GM23338 (cell line): ENCODE measurements around the gene FAM120AOS. TPM values are rescaled to one million over a fixed set of nuclear protein-coding genes. Genes with fewer than 3 reads are reported as not detected.

Source experiments
- ATAC-seq: fragments of 200-7000 bp; cut with Tn5 transposase; 3 replicates; pipeline ENCODE4 v1.9.1; 2020
- DNase-seq: peaks from one replicate; pipeline ENCODE4 v3.0.0-alpha.2; 2015; ENCODE audit warnings: low spot score
- H2AFZ ChIP-seq: fragments of 200-600 bp; sonication (generic); 2 replicates; pipeline ENCODE4 v1.8.0; 2016; ENCODE audit warnings: antibody characterized with exemption, mild to moderate bottlenecking, moderate library complexity
- H3F3A ChIP-seq: fragments of 200-600 bp; sonication (generic); replicated peaks from 2 replicates; pipeline ENCODE4 v1.8.0; 2017; ENCODE audit warnings: antibody characterized with exemption, mixed run types, low read depth
- H3K27ac ChIP-seq: fragments of 200-600 bp; sonication (generic); 2 replicates; pipeline ENCODE4 v1.6.1; 2016; ENCODE audit warnings: low read depth
- H3K27me3 ChIP-seq: fragments of 200-600 bp; sonication (generic); 2 replicates; pipeline ENCODE4 v1.8.0; 2016; ENCODE audit warnings: mild to moderate bottlenecking, mixed run types, moderate library complexity; ENCODE audit not compliant: insufficient read depth
- H3K36me3 ChIP-seq: fragments of 200-600 bp; sonication (generic); 2 replicates; pipeline ENCODE4 v1.8.0; 2016; ENCODE audit warnings: mild to moderate bottlenecking; ENCODE audit not compliant: insufficient read depth
- H3K4me1 ChIP-seq: fragments of 200-600 bp; sonication (generic); 2 replicates; pipeline ENCODE4 v1.8.0; 2016; ENCODE audit warnings: mild to moderate bottlenecking, moderate library complexity; ENCODE audit not compliant: insufficient read depth
- H3K4me2 ChIP-seq: fragments of 200-600 bp; sonication (generic); 2 replicates; pipeline ENCODE4 v1.7.1; 2017; ENCODE audit warnings: mixed run types
- H3K4me3 ChIP-seq: fragments of 200-600 bp; sonication (generic); 2 replicates; pipeline ENCODE4 v1.6.1; 2016; ENCODE audit warnings: mixed run types
- H3K79me2 ChIP-seq: fragments of 200-600 bp; sonication (generic); replicated peaks from 2 replicates; pipeline ENCODE4 v1.8.0; 2017; ENCODE audit warnings: mild to moderate bottlenecking; ENCODE audit not compliant: insufficient read depth
- H3K9me2 ChIP-seq: fragments of 200-600 bp; sonication (generic); 2 replicates; pipeline ENCODE4 v1.8.0; 2017; ENCODE audit not compliant: insufficient read depth
- H4K20me1 ChIP-seq: fragments of 200-600 bp; sonication (generic); replicated peaks from 2 replicates; pipeline ENCODE4 v1.8.0; 2017; ENCODE audit warnings: mild to moderate bottlenecking; ENCODE audit not compliant: insufficient read depth
- H3K27ac Mint-ChIP-seq: 2 replicates; pipeline ENCODE4 v1.8.0; 2020; ENCODE audit warnings: inconsistent platforms, mild to moderate bottlenecking, moderate library complexity, mixed read lengths
- H3K27me3 Mint-ChIP-seq: 3 replicates; pipeline ENCODE4 v1.8.0; 2022; ENCODE audit warnings: low read depth, mild to moderate bottlenecking, moderate library complexity, mixed read lengths, inconsistent platforms; ENCODE audit not compliant: insufficient read depth, poor library complexity
- H3K36me3 Mint-ChIP-seq: 3 replicates; pipeline ENCODE4 v1.8.0; 2021; ENCODE audit warnings: low read depth, mild to moderate bottlenecking, inconsistent platforms, moderate library complexity, mixed read lengths
- H3K4me1 Mint-ChIP-seq: 3 replicates; pipeline ENCODE4 v1.8.0; 2020; ENCODE audit warnings: mild to moderate bottlenecking, inconsistent platforms, mixed read lengths
- H3K4me3 Mint-ChIP-seq: 3 replicates; pipeline ENCODE4 v1.8.0; 2021; ENCODE audit warnings: moderate library complexity, mild to moderate bottlenecking, inconsistent platforms, mixed read lengths
- H3K9me3 Mint-ChIP-seq: 3 replicates; pipeline ENCODE4 v1.8.0; 2020; ENCODE audit warnings: moderate library complexity, mild to moderate bottlenecking, inconsistent platforms, mixed read lengths
- CREB1 ChIP-seq: fragments of 250-450 bp; sonication (Bioruptor Pico); IDR thresholded peaks from 2 replicates; pipeline ENCODE4 v1.5.0; 2020; ENCODE audit warnings: low read depth, mild to moderate bottlenecking, moderate library complexity
- EZH2 ChIP-seq: fragments of 200-600 bp; sonication (generic); IDR thresholded peaks from one replicate; pipeline ENCODE4 v1.8.0; 2017; ENCODE audit warnings: antibody characterized with exemption, mild to moderate bottlenecking, low read depth; ENCODE audit not compliant: unreplicated experiment
- EZH2phosphoT487 ChIP-seq: fragments of 200-600 bp; sonication (generic); IDR thresholded peaks from one replicate; pipeline ENCODE4 v1.8.1; 2018; ENCODE audit warnings: antibody characterized with exemption; ENCODE audit not compliant: unreplicated experiment
- JUNB ChIP-seq: IDR thresholded peaks from one replicate; pipeline ENCODE4 v1.6.1; 2016; ENCODE audit warnings: antibody characterized with exemption; ENCODE audit not compliant: unreplicated experiment
- NANOG ChIP-seq: IDR thresholded peaks from 2 replicates; pipeline ENCODE4 v1.6.1; 2016; ENCODE audit warnings: antibody characterized with exemption, borderline replicate concordance
- POLR2AphosphoS5 ChIP-seq: IDR thresholded peaks from 2 replicates; pipeline ENCODE4 v1.6.1; 2016; ENCODE audit warnings: antibody characterized with exemption, low read depth
- STAT1 ChIP-seq: IDR thresholded peaks from one replicate; pipeline ENCODE4 v1.6.1; 2016; ENCODE audit warnings: antibody characterized with exemption; ENCODE audit not compliant: unreplicated experiment
- ZNF114 ChIP-seq: fragments of 250-450 bp; sonication (Bioruptor Pico); IDR thresholded peaks from 2 replicates; pipeline ENCODE4 v1.5.0; 2020; ENCODE audit warnings: mild to moderate bottlenecking, moderate library complexity
- ZNF331 ChIP-seq: fragments of 250-450 bp; sonication (Bioruptor Pico); IDR thresholded peaks from 2 replicates; pipeline ENCODE4 v1.5.0; 2020; ENCODE audit warnings: low read depth, mild to moderate bottlenecking, moderate library complexity
- polyA plus RNA-seq: library from polyadenylated mRNA; unstranded; fragments of >200 nt; fragmentation: Nextera tagmentation; extraction: Ambion mirVana; gene quantifications from 2 replicates; pipeline ENCODE4 v1.2.1, GENCODE V29; 2016
- total RNA-seq: library from RNA; depleted of rRNA; stranded (reverse); fragments of >200 nt; shearing (Covaris generic); gene quantifications from 2 replicates; pipeline ENCODE4 v1.2.3, GENCODE V29; 2014
- TF ChIP-seq, protein P1 (sequence below): fragments of 250-450 bp; sonication (Bioruptor Pico); IDR thresholded peaks from 2 replicates; pipeline ENCODE4 v1.5.0; 2020; ENCODE audit warnings: mild to moderate bottlenecking, moderate library complexity
- TF ChIP-seq, protein P2 (sequence below): IDR thresholded peaks from 2 replicates; pipeline ENCODE4 v1.6.1; 2016; ENCODE audit warnings: antibody characterized with exemption
- TF ChIP-seq, protein P3 (sequence below): IDR thresholded peaks from one replicate; pipeline ENCODE4 v1.6.1; 2018; ENCODE audit warnings: antibody characterized with exemption; ENCODE audit not compliant: unreplicated experiment
- TF ChIP-seq, protein P4 (sequence below), 2 experiments: fragments of 200-600 bp in 1 of 2; sonication (generic) in 1 of 2; conservative IDR thresholded peaks; 2 replicates each; pipeline versions ENCODE4 v1.5.1 to v1.6.1; 2016 to 2017; ENCODE audit warnings: antibody characterized with exemption in 2 of 2, low read depth in 2 of 2, mild to moderate bottlenecking in 2 of 2, moderate library complexity in 1 of 2

The FAM120AOS gene
- total and polyA plus RNA-seq, 2 experiments from 2014 or later = 31.5 to 40.4 TPM

DNA sequence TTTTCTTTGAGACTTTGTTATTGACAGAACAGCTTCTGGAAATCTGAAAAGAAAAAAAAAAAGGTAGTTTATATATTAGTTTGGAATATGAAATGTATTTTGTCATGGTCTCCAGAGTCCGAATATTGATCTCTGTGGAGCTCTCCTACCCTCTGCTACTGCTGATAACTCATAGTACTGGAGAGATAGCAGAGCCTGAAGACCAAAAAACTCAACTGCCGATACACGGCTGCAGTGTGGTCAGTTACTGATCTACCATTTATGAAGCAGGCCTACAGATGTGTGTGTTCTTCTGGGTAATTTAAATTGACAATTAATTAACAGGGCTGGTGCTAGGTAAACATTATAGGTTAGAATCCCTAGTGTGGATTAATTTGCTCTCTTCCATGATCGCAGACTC is 5.7 kb downstream of the FAM120AOS start:
- peaks cover 64% of the 10 kb centered on the region for H3K36me3 Mint-ChIP-seq
- peaks cover 9% of the 10 kb centered on the region for H3K27me3 Mint-ChIP-seq
- Histone ChIP-seq H2AFZ (no peak overlapping the region), H3K4me1 (peaks cover 7% of the 10 kb centered on the region), H3K27me3 (no peaks in the 10 kb centered on the region), H3K4me2 (no peak overlapping the region), H3F3A (peaks cover 12% of the 10 kb centered on the region), H4K20me1 (peaks cover 6% of the 10 kb centered on the region), H3K36me3 (peaks cover 17% of the 10 kb centered on the region), H3K4me3 (no peak overlapping the region), H3K27ac (no peak overlapping the region), H3K79me2 (peaks cover 28% of the 10 kb centered on the region), H3K9me2 (no peaks in the 10 kb centered on the region)
- no peak for ATAC-seq
- no peak for DNase-seq
- no peak overlapping the region for H3K4me3 Mint-ChIP-seq
- H3K9me3 Mint-ChIP-seq = no peaks in the 10 kb centered on the region
- no peak overlapping the region for H3K27ac Mint-ChIP-seq
- peaks cover 9% of the 10 kb centered on the region; the same call in 2 of the 3 replicates for H3K4me1 Mint-ChIP-seq
- TF ChIP-seq POLR2AphosphoS5 (no peak), CREB1 (CRISPR knock-in tag) (no peak), EZH2phosphoT487 (no peak), JUNB (no peak), STAT1 (no peak), ZNF331 (CRISPR knock-in tag) (no peak), EZH2 (no peak), NANOG (no peak), ZNF114 (CRISPR knock-in tag) (no peak)
- TF ChIP-seq, protein P1, sequence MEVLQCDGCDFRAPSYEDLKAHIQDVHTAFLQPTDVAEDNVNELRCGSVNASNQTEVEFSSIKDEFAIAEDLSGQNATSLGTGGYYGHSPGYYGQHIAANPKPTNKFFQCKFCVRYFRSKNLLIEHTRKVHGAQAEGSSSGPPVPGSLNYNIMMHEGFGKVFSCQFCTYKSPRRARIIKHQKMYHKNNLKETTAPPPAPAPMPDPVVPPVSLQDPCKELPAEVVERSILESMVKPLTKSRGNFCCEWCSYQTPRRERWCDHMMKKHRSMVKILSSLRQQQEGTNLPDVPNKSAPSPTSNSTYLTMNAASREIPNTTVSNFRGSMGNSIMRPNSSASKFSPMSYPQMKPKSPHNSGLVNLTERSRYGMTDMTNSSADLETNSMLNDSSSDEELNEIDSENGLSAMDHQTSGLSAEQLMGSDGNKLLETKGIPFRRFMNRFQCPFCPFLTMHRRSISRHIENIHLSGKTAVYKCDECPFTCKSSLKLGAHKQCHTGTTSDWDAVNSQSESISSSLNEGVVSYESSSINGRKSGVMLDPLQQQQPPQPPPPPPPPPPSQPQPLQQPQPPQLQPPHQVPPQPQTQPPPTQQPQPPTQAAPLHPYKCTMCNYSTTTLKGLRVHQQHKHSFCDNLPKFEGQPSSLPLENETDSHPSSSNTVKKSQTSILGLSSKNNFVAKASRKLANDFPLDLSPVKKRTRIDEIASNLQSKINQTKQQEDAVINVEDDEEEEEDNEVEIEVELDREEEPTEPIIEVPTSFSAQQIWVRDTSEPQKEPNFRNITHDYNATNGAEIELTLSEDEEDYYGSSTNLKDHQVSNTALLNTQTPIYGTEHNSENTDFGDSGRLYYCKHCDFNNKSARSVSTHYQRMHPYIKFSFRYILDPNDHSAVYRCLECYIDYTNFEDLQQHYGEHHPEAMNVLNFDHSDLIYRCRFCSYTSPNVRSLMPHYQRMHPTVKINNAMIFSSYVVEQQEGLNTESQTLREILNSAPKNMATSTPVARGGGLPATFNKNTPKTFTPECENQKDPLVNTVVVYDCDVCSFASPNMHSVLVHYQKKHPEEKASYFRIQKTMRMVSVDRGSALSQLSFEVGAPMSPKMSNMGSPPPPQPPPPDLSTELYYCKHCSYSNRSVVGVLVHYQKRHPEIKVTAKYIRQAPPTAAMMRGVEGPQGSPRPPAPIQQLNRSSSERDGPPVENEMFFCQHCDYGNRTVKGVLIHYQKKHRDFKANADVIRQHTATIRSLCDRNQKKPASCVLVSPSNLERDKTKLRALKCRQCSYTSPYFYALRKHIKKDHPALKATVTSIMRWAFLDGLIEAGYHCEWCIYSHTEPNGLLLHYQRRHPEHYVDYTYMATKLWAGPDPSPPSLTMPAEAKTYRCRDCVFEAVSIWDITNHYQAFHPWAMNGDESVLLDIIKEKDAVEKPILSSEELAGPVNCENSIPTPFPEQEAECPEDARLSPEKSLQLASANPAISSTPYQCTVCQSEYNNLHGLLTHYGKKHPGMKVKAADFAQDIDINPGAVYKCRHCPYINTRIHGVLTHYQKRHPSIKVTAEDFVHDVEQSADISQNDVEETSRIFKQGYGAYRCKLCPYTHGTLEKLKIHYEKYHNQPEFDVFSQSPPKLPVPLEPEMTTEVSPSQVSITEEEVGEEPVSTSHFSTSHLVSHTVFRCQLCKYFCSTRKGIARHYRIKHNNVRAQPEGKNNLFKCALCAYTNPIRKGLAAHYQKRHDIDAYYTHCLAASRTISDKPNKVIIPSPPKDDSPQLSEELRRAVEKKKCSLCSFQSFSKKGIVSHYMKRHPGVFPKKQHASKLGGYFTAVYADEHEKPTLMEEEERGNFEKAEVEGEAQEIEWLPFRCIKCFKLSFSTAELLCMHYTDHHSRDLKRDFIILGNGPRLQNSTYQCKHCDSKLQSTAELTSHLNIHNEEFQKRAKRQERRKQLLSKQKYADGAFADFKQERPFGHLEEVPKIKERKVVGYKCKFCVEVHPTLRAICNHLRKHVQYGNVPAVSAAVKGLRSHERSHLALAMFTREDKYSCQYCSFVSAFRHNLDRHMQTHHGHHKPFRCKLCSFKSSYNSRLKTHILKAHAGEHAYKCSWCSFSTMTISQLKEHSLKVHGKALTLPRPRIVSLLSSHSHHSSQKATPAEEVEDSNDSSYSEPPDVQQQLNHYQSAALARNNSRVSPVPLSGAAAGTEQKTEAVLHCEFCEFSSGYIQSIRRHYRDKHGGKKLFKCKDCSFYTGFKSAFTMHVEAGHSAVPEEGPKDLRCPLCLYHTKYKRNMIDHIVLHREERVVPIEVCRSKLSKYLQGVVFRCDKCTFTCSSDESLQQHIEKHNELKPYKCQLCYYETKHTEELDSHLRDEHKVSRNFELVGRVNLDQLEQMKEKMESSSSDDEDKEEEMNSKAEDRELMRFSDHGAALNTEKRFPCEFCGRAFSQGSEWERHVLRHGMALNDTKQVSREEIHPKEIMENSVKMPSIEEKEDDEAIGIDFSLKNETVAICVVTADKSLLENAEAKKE = no peak
- TF ChIP-seq, protein P2, sequence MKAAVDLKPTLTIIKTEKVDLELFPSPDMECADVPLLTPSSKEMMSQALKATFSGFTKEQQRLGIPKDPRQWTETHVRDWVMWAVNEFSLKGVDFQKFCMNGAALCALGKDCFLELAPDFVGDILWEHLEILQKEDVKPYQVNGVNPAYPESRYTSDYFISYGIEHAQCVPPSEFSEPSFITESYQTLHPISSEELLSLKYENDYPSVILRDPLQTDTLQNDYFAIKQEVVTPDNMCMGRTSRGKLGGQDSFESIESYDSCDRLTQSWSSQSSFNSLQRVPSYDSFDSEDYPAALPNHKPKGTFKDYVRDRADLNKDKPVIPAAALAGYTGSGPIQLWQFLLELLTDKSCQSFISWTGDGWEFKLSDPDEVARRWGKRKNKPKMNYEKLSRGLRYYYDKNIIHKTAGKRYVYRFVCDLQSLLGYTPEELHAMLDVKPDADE = no peak
- TF ChIP-seq, protein P3, sequence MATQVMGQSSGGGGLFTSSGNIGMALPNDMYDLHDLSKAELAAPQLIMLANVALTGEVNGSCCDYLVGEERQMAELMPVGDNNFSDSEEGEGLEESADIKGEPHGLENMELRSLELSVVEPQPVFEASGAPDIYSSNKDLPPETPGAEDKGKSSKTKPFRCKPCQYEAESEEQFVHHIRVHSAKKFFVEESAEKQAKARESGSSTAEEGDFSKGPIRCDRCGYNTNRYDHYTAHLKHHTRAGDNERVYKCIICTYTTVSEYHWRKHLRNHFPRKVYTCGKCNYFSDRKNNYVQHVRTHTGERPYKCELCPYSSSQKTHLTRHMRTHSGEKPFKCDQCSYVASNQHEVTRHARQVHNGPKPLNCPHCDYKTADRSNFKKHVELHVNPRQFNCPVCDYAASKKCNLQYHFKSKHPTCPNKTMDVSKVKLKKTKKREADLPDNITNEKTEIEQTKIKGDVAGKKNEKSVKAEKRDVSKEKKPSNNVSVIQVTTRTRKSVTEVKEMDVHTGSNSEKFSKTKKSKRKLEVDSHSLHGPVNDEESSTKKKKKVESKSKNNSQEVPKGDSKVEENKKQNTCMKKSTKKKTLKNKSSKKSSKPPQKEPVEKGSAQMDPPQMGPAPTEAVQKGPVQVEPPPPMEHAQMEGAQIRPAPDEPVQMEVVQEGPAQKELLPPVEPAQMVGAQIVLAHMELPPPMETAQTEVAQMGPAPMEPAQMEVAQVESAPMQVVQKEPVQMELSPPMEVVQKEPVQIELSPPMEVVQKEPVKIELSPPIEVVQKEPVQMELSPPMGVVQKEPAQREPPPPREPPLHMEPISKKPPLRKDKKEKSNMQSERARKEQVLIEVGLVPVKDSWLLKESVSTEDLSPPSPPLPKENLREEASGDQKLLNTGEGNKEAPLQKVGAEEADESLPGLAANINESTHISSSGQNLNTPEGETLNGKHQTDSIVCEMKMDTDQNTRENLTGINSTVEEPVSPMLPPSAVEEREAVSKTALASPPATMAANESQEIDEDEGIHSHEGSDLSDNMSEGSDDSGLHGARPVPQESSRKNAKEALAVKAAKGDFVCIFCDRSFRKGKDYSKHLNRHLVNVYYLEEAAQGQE = no peak
- TF ChIP-seq, protein P4, sequence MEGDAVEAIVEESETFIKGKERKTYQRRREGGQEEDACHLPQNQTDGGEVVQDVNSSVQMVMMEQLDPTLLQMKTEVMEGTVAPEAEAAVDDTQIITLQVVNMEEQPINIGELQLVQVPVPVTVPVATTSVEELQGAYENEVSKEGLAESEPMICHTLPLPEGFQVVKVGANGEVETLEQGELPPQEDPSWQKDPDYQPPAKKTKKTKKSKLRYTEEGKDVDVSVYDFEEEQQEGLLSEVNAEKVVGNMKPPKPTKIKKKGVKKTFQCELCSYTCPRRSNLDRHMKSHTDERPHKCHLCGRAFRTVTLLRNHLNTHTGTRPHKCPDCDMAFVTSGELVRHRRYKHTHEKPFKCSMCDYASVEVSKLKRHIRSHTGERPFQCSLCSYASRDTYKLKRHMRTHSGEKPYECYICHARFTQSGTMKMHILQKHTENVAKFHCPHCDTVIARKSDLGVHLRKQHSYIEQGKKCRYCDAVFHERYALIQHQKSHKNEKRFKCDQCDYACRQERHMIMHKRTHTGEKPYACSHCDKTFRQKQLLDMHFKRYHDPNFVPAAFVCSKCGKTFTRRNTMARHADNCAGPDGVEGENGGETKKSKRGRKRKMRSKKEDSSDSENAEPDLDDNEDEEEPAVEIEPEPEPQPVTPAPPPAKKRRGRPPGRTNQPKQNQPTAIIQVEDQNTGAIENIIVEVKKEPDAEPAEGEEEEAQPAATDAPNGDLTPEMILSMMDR (conservative IDR thresholded peaks at IDR 0.05; ENCODE audit: low read depth in 2 of 2) = no peak
